MM.1S (cell line): Measurements from ENCODE around the gene STK4.

Experiments
- CTCF ChIP-seq: fragments of 300-600 bp; sonication (generic); IDR thresholded peaks from 2 replicates; pipeline ENCODE4 v1.5.1; 2016; ENCODE audit warnings: antibody characterized with exemption, low read length, mixed read lengths
- EZH2 ChIP-seq: fragments of 300-600 bp; sonication (generic); optimal IDR thresholded peaks from 2 replicates; pipeline ENCODE3; 2017; ENCODE audit warnings: low read depth, mild to moderate bottlenecking, antibody characterized with exemption, low read length, mixed read lengths

GRCh38 chr20:45019027-45019761, 52.9 kb downstream of the STK4 start:
- no peak for TF ChIP-seq CTCF
- no peak for TF ChIP-seq EZH2
